ENCODE measurements around the gene UBE2G2.

The UBE2G2 gene

GRCh38 chr21:44800103-44800502, 1.5 kb downstream of the UBE2G2 start:
- Histone ChIP-seq H3K27ac (ENCODE audit: low read length) (no peak overlapping the region), H3K36me3 (ENCODE audit: control insufficient read depth in 2 of 2, insufficient read depth in 2 of 2, low read length in 2 of 2) (peaks cover 5 to 8% of the 10 kb centered on the region in 2 donors), H3K9ac (ENCODE audit: low read length in 2 of 2) (no peak overlapping the region), H3K4me3 (ENCODE audit: low read length in 2 of 2) (peak overlapping the region in 1 of 2 donors; percentile 92), H3K4me1 (ENCODE audit: control insufficient read depth, insufficient read depth, low read length) (peaks cover 27% of the 10 kb centered on the region), H3K27me3 (ENCODE audit: control insufficient read depth in 1 of 2, insufficient read depth in 2 of 2, low read length in 2 of 2) (no peaks in the 10 kb centered on the region), H3K9me3 (ENCODE audit: control insufficient read depth in 2 of 2, low read length in 2 of 2) (no peaks in the 10 kb centered on the region)

- H3K9me3 ChIP-seq (ENCODE audit: control insufficient read depth in 2 of 2, low read length in 2 of 2) = no peaks in the 10 kb centered on the region
- H3K4me1 ChIP-seq (ENCODE audit: control insufficient read depth, insufficient read depth, low read length) = peaks cover 27% of the 10 kb centered on the region
- H3K27ac ChIP-seq (ENCODE audit: low read length) = no peak overlapping the region
- no peak overlapping the region for H3K9ac ChIP-seq (ENCODE audit: low read length in 2 of 2)
- H3K27me3 ChIP-seq (ENCODE audit: control insufficient read depth in 1 of 2, insufficient read depth in 2 of 2, low read length in 2 of 2) = no peaks in the 10 kb centered on the region
- peak overlapping the region in 1 of 2 donors; percentile 92 for H3K4me3 ChIP-seq (ENCODE audit: low read length in 2 of 2)
- H3K36me3 ChIP-seq (ENCODE audit: control insufficient read depth in 2 of 2, insufficient read depth in 2 of 2, low read length in 2 of 2) = peaks cover under 1 to 4% of the 10 kb centered on the region in 2 donors
Measured at GRCh38 chr21:44799646-44800045, 2.0 kb downstream of the UBE2G2 start.

- no peaks in the 10 kb centered on the region for H3K27me3 ChIP-seq (ENCODE audit: control insufficient read depth in 1 of 2, insufficient read depth in 2 of 2, low read length in 2 of 2)
- H3K4me3 ChIP-seq (ENCODE audit: low read length in 2 of 2) = no peak overlapping the region
- peaks cover 0 to 2% of the 10 kb centered on the region in 2 donors for H3K36me3 ChIP-seq (ENCODE audit: control insufficient read depth in 2 of 2, insufficient read depth in 2 of 2, low read length in 2 of 2)
- H3K9ac ChIP-seq (ENCODE audit: low read length in 2 of 2) = no peak overlapping the region
- H3K4me1 ChIP-seq (ENCODE audit: control insufficient read depth, insufficient read depth, low read length) = peaks cover 30% of the 10 kb centered on the region
- H3K27ac ChIP-seq (ENCODE audit: low read length) = no peak overlapping the region
- no peaks in the 10 kb centered on the region for H3K9me3 ChIP-seq (ENCODE audit: control insufficient read depth in 2 of 2, low read length in 2 of 2)
Measured at GRCh38 chr21:44797775-44798174, 3.8 kb downstream of the UBE2G2 start.

GRCh38 chr21:44795342-44795741, 6.3 kb downstream of the UBE2G2 start:
- no peak overlapping the region for H3K9ac ChIP-seq (ENCODE audit: low read length in 2 of 2)
- no peak overlapping the region for H3K4me3 ChIP-seq (ENCODE audit: low read length in 2 of 2)
- no peak overlapping the region for H3K27ac ChIP-seq (ENCODE audit: low read length)
- H3K9me3 ChIP-seq (ENCODE audit: control insufficient read depth in 2 of 2, low read length in 2 of 2) = no peaks in the 10 kb centered on the region
- no peaks in the 10 kb centered on the region for H3K27me3 ChIP-seq (ENCODE audit: control insufficient read depth in 1 of 2, insufficient read depth in 2 of 2, low read length in 2 of 2)
- peaks cover 0 to 4% of the 10 kb centered on the region in 2 donors for H3K36me3 ChIP-seq (ENCODE audit: control insufficient read depth in 2 of 2, insufficient read depth in 2 of 2, low read length in 2 of 2)
- peaks cover 15% of the 10 kb centered on the region for H3K4me1 ChIP-seq (ENCODE audit: control insufficient read depth, insufficient read depth, low read length)

- H3K4me3 ChIP-seq (ENCODE audit: low read length in 2 of 2) = no peak overlapping the region
- no peak overlapping the region for H3K27ac ChIP-seq (ENCODE audit: low read length)
- H3K36me3 ChIP-seq (ENCODE audit: control insufficient read depth in 2 of 2, insufficient read depth in 2 of 2, low read length in 2 of 2) = peaks cover 0 to 5% of the 10 kb centered on the region in 2 donors
- H3K4me1 ChIP-seq (ENCODE audit: control insufficient read depth, insufficient read depth, low read length) = peaks cover 7% of the 10 kb centered on the region
- no peaks in the 10 kb centered on the region for H3K27me3 ChIP-seq (ENCODE audit: control insufficient read depth in 1 of 2, insufficient read depth in 2 of 2, low read length in 2 of 2)
- H3K9me3 ChIP-seq (ENCODE audit: control insufficient read depth in 2 of 2, low read length in 2 of 2) = no peaks in the 10 kb centered on the region
- H3K9ac ChIP-seq (ENCODE audit: low read length in 2 of 2) = no peak overlapping the region
Measured at GRCh38 chr21:44793592-44794374, 7.8 kb downstream of the UBE2G2 start.

GRCh38 chr21:44792702-44793591, 8.7 kb downstream of the UBE2G2 start:
- H3K27me3 ChIP-seq (ENCODE audit: control insufficient read depth in 1 of 2, insufficient read depth in 2 of 2, low read length in 2 of 2) = no peaks in the 10 kb centered on the region
- peaks cover 7% of the 10 kb centered on the region for H3K4me1 ChIP-seq (ENCODE audit: control insufficient read depth, insufficient read depth, low read length)
- H3K36me3 ChIP-seq (ENCODE audit: control insufficient read depth in 2 of 2, insufficient read depth in 2 of 2, low read length in 2 of 2) = peaks cover 0 to 3% of the 10 kb centered on the region in 2 donors
- H3K4me3 ChIP-seq (ENCODE audit: low read length in 2 of 2) = no peak overlapping the region
- H3K27ac ChIP-seq (ENCODE audit: low read length) = no peak overlapping the region
- H3K9me3 ChIP-seq (ENCODE audit: control insufficient read depth in 2 of 2, low read length in 2 of 2) = no peaks in the 10 kb centered on the region
- peak overlapping the region in 1 of 2 donors; percentile 66 for H3K9ac ChIP-seq (ENCODE audit: low read length in 2 of 2)

- Histone ChIP-seq H3K9ac (ENCODE audit: low read length in 2 of 2) (no peak overlapping the region), H3K27me3 (ENCODE audit: control insufficient read depth in 1 of 2, insufficient read depth in 2 of 2, low read length in 2 of 2) (no peaks in the 10 kb centered on the region), H3K4me3 (ENCODE audit: low read length in 2 of 2) (no peak overlapping the region), H3K9me3 (ENCODE audit: control insufficient read depth in 2 of 2, low read length in 2 of 2) (no peaks in the 10 kb centered on the region), H3K4me1 (ENCODE audit: control insufficient read depth, insufficient read depth, low read length) (peaks cover 7% of the 10 kb centered on the region), H3K36me3 (ENCODE audit: control insufficient read depth in 2 of 2, insufficient read depth in 2 of 2, low read length in 2 of 2) (peaks cover 3 to 6% of the 10 kb centered on the region in 2 donors), H3K27ac (ENCODE audit: low read length) (no peak overlapping the region)
Measured at GRCh38 chr21:44791993-44792392, 9.6 kb downstream of the UBE2G2 start.

- H3K4me3 ChIP-seq (ENCODE audit: low read length in 2 of 2) = no peak overlapping the region
- peaks cover 7% of the 10 kb centered on the region for H3K4me1 ChIP-seq (ENCODE audit: control insufficient read depth, insufficient read depth, low read length)
- H3K9me3 ChIP-seq (ENCODE audit: control insufficient read depth in 2 of 2, low read length in 2 of 2) = no peaks in the 10 kb centered on the region
- H3K9ac ChIP-seq (ENCODE audit: low read length in 2 of 2) = no peak overlapping the region
- no peaks in the 10 kb centered on the region for H3K27me3 ChIP-seq (ENCODE audit: control insufficient read depth in 1 of 2, insufficient read depth in 2 of 2, low read length in 2 of 2)
- H3K36me3 ChIP-seq (ENCODE audit: control insufficient read depth in 2 of 2, insufficient read depth in 2 of 2, low read length in 2 of 2) = peaks cover 3 to 6% of the 10 kb centered on the region in 2 donors
- H3K27ac ChIP-seq (ENCODE audit: low read length) = no peak overlapping the region
Measured at GRCh38 chr21:44791246-44791645, 10.4 kb downstream of the UBE2G2 start.

GRCh38 chr21:44790368-44790767, 11.3 kb downstream of the UBE2G2 start:
- H3K9me3 ChIP-seq (ENCODE audit: control insufficient read depth in 2 of 2, low read length in 2 of 2) = no peaks in the 10 kb centered on the region
- no peak overlapping the region for H3K4me3 ChIP-seq (ENCODE audit: low read length in 2 of 2)
- H3K36me3 ChIP-seq (ENCODE audit: control insufficient read depth in 2 of 2, insufficient read depth in 2 of 2, low read length in 2 of 2) = peaks cover 3 to 9% of the 10 kb centered on the region in 2 donors
- H3K27me3 ChIP-seq (ENCODE audit: control insufficient read depth in 1 of 2, insufficient read depth in 2 of 2, low read length in 2 of 2) = no peaks in the 10 kb centered on the region
- no peak overlapping the region for H3K9ac ChIP-seq (ENCODE audit: low read length in 2 of 2)
- H3K27ac ChIP-seq (ENCODE audit: low read length) = no peak overlapping the region
- H3K4me1 ChIP-seq (ENCODE audit: control insufficient read depth, insufficient read depth, low read length) = peaks cover 7% of the 10 kb centered on the region

GRCh38 chr21:44789880-44790279, 11.7 kb downstream of the UBE2G2 start:
- no peak overlapping the region for H3K27ac ChIP-seq (ENCODE audit: low read length)
- no peak overlapping the region for H3K4me3 ChIP-seq (ENCODE audit: low read length in 2 of 2)
- H3K36me3 ChIP-seq (ENCODE audit: control insufficient read depth in 2 of 2, insufficient read depth in 2 of 2, low read length in 2 of 2) = peaks cover 3 to 10% of the 10 kb centered on the region in 2 donors
- H3K27me3 ChIP-seq (ENCODE audit: control insufficient read depth in 1 of 2, insufficient read depth in 2 of 2, low read length in 2 of 2) = no peaks in the 10 kb centered on the region
- peaks cover 10% of the 10 kb centered on the region for H3K4me1 ChIP-seq (ENCODE audit: control insufficient read depth, insufficient read depth, low read length)
- H3K9me3 ChIP-seq (ENCODE audit: control insufficient read depth in 2 of 2, low read length in 2 of 2) = no peaks in the 10 kb centered on the region
- H3K9ac ChIP-seq (ENCODE audit: low read length in 2 of 2) = no peak overlapping the region

All from stomach smooth muscle (tissue), 2 donors.